ENCODE measurements around the gene DPH7. TPM values are rescaled to one million over a fixed set of nuclear protein-coding genes. Genes with fewer than 3 reads are reported as not detected.
"Not testable (repeated sequence)": the region's sequence is repeated elsewhere in the genome, so short reads cannot be mapped to it uniquely, and the experiment has no call there.

Gene DPH7
- total RNA-seq, 1 experiment from 2014 or later, result 43.9 TPM

DNA sequence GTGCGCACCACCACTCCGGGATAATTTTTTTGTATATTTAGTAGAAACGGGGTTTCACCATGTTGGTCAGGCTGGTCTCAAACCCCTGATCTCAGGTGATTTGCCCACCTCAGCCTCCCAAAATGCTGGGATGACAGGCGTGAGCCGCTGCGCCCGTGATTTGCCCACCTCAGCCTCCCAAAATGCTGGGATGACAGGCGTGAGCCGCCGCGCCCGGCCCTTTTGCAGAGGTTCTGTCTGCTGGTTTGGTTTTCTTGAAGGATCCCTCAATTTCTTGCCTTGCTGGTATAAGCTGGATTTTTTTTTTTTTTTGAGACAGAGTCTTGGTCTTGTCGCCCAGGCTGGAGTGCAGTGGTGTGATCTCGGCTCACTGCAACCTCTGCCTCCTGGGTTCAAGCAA lies 48.7 kb upstream of the DPH7 start:
- POLR2A ChIA-PET, result interaction anchor here (0.7 kb wide), 1 partner anchor 709 kb away, joined by 4 read pairs; no protein-coding TSS in a partner anchor

DNA sequence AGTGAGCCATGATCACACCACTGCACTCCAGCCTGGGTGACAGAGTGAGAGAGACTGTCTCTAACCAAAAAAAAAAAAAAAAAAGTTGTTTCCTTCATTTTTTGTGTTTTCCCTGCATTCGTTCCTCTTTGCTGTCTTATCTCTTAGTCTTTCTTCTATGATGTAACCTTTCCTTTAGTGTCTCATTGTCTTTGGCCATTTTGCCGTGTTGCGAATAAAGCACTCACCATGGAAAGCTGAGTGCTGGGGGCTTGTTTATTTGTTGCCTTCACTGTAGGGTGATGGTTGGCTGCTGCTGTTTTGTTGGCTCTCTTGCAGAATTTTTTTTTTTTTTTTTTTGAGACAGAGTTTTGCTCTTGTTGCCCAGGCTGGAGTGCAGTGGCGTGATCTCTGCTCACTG lies 47.7 kb upstream of the DPH7 start:
- ATAC-seq, result no peak

More for the DNA sequence above, 48.7 kb upstream of the DPH7 start:
- H3K4me3 Mint-ChIP-seq; H3K27ac Mint-ChIP-seq; H3K27me3 Mint-ChIP-seq (ENCODE audit: low read depth); ATAC-seq; H3K36me3 Mint-ChIP-seq; H3K9me3 Mint-ChIP-seq; DNase-seq (ENCODE audit: low spot score); CTCF ChIA-PET: not testable (repeated sequence)
- peaks cover 43% of the 10 kb centered on the region for H3K4me1 Mint-ChIP-seq

DNA sequence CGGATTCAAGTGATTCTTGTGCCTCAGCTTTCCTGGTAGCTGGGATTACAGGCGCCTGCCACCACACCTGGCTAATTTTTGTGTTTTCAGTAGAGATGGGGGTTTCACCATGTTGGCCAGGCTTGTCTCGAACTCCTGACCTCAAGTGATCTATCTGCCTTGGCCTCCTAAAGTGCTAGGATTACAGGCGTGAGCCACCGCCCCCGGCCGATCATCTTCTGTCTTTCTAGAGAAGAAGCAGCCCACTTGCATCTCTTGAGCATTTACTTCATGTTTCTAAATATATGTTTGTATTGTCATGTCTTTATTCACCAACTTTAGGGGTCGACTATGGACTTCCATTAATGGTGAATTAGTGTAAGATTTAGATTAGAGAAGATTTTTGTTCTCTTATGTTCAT lies 43.5 kb upstream of the DPH7 start:
- CTCF ChIA-PET, result interaction anchor here (0.7 kb wide), 1 partner anchor 82 kb away, joined by 3 read pairs; no protein-coding TSS in a partner anchor
- H3K27ac Mint-ChIP-seq; ATAC-seq; DNase-seq (ENCODE audit: low spot score); H3K4me3 Mint-ChIP-seq; H3K9me3 Mint-ChIP-seq; POLR2A ChIA-PET; H3K27me3 Mint-ChIP-seq (ENCODE audit: low read depth): not testable (repeated sequence)
- peaks cover 13% of the 10 kb centered on the region for H3K36me3 Mint-ChIP-seq
- H3K4me1 Mint-ChIP-seq, result peaks cover 42% of the 10 kb centered on the region

More for the DNA sequence above, 47.7 kb upstream of the DPH7 start:
- POLR2A ChIA-PET, result interaction anchor here (0.7 kb wide), 2 partner anchors 13 to 106 kb away, joined by 4 to 6 read pairs; no protein-coding TSS in a partner anchor
- H3K9me3 Mint-ChIP-seq, result no peaks in the 10 kb centered on the region
- DNase-seq (ENCODE audit: low spot score), result no peak
- H3K4me3 Mint-ChIP-seq, result no peak overlapping the region
- peaks cover 35% of the 10 kb centered on the region for H3K4me1 Mint-ChIP-seq
- H3K27ac Mint-ChIP-seq, result peak overlapping the region; percentile 94; the same call in 1 of the 2 replicates
- H3K36me3 Mint-ChIP-seq, result peaks cover 4% of the 10 kb centered on the region
- CTCF ChIA-PET, result no interaction called here
- H3K27me3 Mint-ChIP-seq (ENCODE audit: low read depth), result no peaks in the 10 kb centered on the region
- TF ChIP-seq CBFB (CRISPR knock-in tag; IDR thresholded peaks at IDR 0.05; ENCODE audit: low read depth) (no peak), PRRX2 (CRISPR knock-in tag; IDR thresholded peaks at IDR 0.05) (no peak), ZBTB21 (CRISPR knock-in tag; IDR thresholded peaks at IDR 0.05; ENCODE audit: borderline replicate concordance) (no peak), ZNF121 (CRISPR knock-in tag; IDR thresholded peaks at IDR 0.05) (no peak), JAZF1 (CRISPR knock-in tag; IDR thresholded peaks at IDR 0.05) (no peak), TP53 (CRISPR knock-in tag; IDR thresholded peaks at IDR 0.05) (no peak), ATF1 (CRISPR knock-in tag; IDR thresholded peaks at IDR 0.05) (no peak), TCF7 (CRISPR knock-in tag; IDR thresholded peaks at IDR 0.05; ENCODE audit: low read depth) (no peak)
- TF ChIP-seq, protein P1, sequence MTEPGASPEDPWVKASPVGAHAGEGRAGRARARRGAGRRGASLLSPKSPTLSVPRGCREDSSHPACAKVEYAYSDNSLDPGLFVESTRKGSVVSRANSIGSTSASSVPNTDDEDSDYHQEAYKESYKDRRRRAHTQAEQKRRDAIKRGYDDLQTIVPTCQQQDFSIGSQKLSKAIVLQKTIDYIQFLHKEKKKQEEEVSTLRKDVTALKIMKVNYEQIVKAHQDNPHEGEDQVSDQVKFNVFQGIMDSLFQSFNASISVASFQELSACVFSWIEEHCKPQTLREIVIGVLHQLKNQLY (CRISPR knock-in tag; IDR thresholded peaks at IDR 0.05), result no peak
- TF ChIP-seq, protein P2, sequence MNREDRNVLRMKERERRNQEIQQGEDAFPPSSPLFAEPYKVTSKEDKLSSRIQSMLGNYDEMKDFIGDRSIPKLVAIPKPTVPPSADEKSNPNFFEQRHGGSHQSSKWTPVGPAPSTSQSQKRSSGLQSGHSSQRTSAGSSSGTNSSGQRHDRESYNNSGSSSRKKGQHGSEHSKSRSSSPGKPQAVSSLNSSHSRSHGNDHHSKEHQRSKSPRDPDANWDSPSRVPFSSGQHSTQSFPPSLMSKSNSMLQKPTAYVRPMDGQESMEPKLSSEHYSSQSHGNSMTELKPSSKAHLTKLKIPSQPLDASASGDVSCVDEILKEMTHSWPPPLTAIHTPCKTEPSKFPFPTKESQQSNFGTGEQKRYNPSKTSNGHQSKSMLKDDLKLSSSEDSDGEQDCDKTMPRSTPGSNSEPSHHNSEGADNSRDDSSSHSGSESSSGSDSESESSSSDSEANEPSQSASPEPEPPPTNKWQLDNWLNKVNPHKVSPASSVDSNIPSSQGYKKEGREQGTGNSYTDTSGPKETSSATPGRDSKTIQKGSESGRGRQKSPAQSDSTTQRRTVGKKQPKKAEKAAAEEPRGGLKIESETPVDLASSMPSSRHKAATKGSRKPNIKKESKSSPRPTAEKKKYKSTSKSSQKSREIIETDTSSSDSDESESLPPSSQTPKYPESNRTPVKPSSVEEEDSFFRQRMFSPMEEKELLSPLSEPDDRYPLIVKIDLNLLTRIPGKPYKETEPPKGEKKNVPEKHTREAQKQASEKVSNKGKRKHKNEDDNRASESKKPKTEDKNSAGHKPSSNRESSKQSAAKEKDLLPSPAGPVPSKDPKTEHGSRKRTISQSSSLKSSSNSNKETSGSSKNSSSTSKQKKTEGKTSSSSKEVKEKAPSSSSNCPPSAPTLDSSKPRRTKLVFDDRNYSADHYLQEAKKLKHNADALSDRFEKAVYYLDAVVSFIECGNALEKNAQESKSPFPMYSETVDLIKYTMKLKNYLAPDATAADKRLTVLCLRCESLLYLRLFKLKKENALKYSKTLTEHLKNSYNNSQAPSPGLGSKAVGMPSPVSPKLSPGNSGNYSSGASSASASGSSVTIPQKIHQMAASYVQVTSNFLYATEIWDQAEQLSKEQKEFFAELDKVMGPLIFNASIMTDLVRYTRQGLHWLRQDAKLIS (CRISPR knock-in tag; IDR thresholded peaks at IDR 0.05; ENCODE audit: borderline replicate concordance), result no peak
- TF ChIP-seq, protein P3, sequence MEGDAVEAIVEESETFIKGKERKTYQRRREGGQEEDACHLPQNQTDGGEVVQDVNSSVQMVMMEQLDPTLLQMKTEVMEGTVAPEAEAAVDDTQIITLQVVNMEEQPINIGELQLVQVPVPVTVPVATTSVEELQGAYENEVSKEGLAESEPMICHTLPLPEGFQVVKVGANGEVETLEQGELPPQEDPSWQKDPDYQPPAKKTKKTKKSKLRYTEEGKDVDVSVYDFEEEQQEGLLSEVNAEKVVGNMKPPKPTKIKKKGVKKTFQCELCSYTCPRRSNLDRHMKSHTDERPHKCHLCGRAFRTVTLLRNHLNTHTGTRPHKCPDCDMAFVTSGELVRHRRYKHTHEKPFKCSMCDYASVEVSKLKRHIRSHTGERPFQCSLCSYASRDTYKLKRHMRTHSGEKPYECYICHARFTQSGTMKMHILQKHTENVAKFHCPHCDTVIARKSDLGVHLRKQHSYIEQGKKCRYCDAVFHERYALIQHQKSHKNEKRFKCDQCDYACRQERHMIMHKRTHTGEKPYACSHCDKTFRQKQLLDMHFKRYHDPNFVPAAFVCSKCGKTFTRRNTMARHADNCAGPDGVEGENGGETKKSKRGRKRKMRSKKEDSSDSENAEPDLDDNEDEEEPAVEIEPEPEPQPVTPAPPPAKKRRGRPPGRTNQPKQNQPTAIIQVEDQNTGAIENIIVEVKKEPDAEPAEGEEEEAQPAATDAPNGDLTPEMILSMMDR (IDR thresholded peaks at IDR 0.05), result no peak
- TF ChIP-seq, protein P4, sequence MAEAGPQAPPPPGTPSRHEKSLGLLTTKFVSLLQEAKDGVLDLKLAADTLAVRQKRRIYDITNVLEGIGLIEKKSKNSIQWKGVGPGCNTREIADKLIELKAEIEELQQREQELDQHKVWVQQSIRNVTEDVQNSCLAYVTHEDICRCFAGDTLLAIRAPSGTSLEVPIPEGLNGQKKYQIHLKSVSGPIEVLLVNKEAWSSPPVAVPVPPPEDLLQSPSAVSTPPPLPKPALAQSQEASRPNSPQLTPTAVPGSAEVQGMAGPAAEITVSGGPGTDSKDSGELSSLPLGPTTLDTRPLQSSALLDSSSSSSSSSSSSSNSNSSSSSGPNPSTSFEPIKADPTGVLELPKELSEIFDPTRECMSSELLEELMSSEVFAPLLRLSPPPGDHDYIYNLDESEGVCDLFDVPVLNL (CRISPR knock-in tag; IDR thresholded peaks at IDR 0.05; ENCODE audit: borderline replicate concordance, low read depth), result no peak
- TF ChIP-seq, protein P5, sequence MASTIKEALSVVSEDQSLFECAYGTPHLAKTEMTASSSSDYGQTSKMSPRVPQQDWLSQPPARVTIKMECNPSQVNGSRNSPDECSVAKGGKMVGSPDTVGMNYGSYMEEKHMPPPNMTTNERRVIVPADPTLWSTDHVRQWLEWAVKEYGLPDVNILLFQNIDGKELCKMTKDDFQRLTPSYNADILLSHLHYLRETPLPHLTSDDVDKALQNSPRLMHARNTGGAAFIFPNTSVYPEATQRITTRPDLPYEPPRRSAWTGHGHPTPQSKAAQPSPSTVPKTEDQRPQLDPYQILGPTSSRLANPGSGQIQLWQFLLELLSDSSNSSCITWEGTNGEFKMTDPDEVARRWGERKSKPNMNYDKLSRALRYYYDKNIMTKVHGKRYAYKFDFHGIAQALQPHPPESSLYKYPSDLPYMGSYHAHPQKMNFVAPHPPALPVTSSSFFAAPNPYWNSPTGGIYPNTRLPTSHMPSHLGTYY (CRISPR knock-in tag; IDR thresholded peaks at IDR 0.05), result no peak
- TF ChIP-seq, protein P6, sequence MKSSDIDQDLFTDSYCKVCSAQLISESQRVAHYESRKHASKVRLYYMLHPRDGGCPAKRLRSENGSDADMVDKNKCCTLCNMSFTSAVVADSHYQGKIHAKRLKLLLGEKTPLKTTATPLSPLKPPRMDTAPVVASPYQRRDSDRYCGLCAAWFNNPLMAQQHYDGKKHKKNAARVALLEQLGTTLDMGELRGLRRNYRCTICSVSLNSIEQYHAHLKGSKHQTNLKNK (CRISPR knock-in tag; IDR thresholded peaks at IDR 0.05), result no peak
